Measurements from ENCODE around the gene TOLLIP.

- TF ChIP-seq CTCF (IDR thresholded peaks at IDR 0.05) (no peak), POLR2A (IDR thresholded peaks at IDR 0.05) (no peak)
Observed at GRCh38 chr11:1289211-1289935, 20.1 kb downstream of the TOLLIP start.

All from right lobe of liver (tissue), 4 donors.